Activated CD8-positive, alpha-beta memory T cell treated with anti-CD3 and anti-CD28 coated beads for 4 hours (primary cell): Measurements from ENCODE around the gene UBE2QL1.

ENCODE experiments used
- DNase-seq, 2 donors: peaks; one replicate each; pipeline ENCODE4 v3.0.0-alpha.2; 2020; ENCODE audit warnings: low read depth in 2 of 2

UBE2QL1 gene

DNA sequence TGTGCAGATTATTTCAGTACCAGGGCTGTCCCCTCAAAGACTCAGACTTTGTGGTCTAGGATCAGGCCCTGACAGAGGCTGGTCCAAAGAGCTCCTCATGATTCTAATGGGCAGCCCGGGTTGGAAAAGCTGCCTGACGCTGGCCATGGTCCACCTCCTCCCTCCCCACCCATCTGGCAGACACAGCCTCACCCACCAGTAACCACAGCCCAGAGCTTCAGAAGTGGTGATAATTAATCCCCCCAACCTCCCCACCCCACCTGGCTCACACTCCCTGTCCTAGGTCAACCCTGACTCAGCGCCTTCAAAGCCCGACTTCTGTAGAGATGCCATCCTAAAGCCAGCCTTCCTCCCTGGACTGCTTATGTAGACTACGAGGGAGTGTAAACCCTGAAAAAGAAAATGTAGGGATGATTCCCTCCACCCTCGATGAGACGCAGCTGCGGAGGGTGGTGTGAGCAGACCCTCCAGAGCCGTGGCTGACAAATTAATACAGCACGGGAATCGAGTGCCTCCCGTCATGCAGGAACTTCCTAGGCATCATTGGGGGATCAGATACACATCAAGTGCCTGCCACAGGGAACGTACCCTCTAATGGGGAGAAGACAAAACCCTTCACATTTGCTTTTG, 7.0 kb downstream of the UBE2QL1 start:
- DNase-seq: no peak

DNA sequence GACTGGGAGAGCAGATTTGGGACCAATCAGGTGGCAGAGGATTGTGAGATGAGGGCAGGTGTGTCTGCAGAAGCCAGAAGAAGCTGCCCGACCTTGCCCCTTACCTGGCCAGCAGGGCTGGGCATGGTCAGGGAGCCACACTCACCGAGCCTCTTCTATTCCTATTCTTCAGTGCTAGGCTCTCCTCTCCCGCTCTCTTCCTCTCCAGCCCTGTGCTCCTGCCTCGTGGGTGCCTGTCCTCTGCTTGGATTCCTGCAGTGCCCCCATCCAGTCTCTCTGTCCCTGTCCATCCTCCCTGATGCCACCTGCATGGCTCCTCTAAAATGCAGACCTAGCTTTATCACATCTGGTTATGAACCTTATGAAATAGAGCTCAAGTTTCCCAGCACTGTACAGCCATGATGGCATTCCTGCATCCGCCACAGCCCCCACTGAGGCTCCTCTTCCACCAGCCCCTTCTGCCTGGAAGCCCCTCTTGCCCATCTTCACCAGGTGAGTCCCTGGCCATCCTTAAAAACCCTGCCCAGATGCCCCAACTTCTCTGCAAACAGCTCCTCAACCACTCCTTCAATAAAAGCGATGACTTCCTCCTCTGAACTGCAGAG, 8.2 kb downstream of the UBE2QL1 start:
- DNase-seq: no peak

DNA sequence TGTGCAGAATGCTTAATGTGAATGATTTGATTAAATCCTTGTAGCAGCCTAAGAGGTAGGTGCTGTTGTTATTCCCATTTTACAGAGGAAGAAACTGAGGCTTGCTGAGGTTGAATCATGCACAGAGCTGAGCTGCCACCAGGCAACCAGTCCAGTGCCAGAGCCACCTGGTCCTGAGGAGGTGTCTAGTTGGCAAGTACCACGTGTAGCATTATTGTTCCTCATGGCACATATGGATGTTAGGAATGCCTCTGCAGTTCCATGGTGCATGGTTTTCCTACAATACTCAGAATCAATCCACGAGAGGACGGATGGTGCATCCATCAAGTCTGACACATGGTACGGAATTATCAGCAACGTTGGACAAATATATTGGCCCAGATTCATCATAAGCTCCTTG, 8.9 kb downstream of the UBE2QL1 start:
- no peak for DNase-seq

DNA sequence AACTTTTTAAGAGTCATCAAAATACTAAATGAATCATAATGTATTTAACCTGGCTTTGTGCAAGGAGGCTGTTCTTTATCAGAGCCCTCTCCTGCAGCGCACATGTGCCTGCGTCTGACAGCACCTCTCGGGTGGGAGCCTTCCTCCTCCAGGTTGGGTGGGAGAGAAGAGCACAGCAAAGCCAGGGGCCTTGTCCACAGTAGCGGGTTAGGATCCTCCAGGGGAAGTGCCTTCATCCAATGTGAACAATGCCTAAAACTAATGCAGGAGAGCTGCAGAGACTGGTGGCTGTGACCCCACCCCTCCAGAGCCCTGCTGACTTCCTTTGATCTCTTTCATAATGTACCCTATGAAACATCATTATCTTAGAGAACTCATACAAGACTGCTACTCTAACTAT, 10.2 kb downstream of the UBE2QL1 start:
- no peak for DNase-seq

DNA sequence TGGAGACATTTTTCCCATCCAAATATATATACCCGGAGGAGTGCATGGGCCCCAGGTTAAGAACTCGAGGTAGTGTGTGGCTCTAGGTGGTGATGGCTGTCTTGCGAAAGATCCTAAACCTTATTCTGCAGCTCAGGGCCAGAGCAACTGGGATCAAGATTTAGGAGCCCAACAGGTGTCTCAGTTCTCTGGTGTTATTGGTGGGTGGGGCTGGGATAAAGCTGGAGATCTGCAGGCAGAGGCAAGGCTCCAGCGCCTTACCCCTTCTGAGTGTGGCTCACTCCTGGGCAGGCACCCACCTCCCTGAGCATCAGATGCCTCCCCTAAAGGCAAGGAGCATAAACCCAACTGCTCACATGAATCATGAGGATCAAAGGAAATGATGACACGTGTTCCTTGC, 11.2 kb downstream of the UBE2QL1 start:
- DNase-seq: no peak

DNA sequence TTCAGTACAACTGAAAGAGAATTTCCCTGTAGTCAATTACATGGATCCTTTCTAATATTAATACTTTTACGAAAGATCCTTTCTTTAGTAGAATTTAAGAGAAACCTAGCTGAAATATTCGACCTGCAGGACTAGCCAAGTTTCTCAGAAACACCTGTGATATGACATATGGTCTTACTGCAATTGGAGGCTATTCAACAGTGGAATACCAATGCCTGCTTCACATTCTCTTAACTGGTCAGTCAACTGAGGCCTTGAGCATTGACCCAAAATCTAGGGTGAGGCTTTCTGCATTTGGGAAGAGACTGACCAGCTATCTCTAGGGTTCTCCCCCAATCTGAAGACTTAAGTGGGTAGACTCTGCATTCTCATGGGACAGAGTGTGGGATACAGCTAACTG, 12.3 kb downstream of the UBE2QL1 start:
- no peak for DNase-seq

DNA sequence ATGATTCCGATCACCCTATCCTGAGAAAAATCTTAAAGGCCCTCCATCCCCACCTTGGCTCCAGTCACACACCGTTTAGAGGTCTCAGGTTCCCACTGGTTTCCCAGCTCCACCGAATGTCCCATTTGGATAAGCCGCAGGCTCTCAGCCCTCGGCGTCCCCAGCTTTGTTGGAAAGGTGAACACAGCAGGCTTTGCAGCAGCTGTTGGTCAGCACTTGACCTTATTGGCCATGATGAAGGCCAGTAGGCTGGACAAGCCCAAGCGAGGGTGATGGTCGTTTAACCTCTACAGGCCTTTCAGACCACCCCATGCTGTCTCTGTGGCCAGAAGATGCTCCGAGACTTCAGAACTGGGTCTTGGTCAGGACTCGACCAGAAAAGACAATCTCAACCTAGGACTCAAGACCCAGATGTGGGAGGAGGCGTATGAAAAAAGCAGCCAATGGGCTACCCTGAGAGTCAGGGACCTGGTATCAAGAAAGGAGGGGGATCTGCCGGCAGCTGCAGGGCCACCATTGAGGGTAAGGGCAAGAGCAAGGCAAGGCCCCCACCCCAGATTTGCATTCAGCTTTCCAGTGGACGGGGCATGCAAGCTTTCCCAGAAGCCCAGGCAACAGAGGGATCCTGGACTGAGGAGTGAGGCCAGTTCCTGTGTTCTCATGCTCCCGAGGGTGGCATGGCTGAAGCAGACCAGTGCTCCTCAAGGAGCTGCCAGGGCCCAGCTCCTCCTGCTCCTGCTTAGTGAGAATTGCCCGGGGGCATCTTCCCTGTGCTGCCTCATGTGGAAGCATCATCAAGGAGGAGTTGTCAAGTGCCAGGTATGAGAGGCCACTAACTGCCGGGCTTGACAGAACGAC, 13.4 kb downstream of the UBE2QL1 start:
- no peak for DNase-seq

DNA sequence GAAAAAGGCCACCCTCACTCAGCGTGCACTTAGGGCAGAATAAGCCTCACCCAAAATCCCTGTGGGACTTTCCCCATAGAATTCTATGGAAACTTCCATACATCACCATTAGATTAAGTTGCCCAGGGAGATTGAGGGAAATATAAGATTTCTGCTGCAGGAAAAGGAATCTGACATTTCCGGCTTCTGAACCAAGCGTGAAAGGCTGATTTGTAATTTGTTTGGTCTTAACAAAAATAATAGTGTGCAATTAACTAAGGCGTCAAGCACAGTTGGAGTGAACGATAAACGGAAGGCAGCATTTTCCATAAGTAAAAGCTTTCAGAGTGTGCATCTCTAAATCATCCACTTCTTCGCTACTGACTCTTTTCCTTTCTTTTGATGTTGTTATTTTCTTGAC, 14.0 kb downstream of the UBE2QL1 start:
- no peak for DNase-seq

DNA sequence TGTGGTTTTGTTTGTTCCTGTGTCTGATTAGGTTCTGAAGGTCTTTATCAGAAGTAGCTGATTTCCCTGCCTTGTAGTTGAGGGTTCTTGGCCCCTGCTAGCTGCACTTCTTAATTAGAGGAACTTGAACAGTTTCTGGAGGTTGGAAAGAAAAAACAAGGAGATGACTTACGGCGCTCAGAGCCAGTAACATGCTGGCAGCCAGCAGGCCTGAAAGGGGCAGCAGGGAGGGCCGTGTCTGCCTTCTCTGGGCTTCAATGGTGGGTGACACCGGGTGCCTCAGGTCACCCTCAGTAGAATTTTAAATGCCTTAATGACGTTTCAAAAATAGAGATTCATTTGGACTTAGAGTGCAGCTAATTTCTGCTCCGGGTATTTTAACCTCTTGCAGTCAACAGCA, 15.8 kb downstream of the UBE2QL1 start:
- DNase-seq: no peak

DNA sequence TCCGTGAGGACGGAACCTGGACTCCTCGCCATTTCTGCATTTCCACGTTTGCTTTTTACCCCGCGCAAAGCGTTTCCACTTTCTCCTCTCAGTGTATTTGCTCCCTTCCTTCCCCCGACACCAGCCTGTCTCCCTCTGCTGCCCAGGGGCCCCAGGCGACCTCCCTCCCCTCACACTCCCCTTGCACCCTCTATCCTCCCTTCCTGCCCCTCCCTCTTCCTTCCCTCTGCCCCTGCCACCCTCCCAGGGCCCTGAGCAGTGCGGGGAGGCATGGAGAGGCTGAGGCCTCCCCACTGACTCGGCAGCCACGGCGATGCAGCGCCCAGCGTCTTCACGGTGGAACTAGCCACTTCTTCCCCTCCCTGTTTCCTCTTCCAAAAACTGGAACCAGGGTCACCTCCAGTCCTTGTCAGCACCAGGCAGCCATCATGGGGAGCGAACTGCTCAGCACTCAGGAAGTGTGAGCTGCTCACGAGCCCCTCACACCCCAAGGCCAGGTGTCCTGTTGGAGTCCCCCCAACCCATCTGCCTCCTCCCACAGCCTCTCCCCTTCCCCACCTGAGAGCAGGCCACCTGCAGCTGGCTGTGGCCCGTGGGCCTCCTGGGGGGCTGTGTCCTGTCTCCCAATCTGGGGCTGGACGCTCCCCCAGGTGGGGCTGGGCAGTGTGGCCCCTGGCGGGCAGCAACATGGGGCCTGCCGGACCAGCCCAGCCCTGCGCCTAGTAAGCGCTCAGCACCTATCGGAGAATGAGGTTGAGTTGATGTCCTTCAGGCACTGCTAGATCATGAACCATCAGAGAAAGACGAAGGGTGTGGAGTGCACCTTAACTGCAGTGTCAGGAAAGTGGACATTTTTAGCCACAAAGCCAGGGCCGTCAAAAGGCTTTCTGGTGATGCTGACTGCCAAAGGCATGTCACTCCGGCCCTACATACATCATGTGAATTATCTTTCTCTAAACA, 17.5 kb downstream of the UBE2QL1 start:
- no peak for DNase-seq

DNA sequence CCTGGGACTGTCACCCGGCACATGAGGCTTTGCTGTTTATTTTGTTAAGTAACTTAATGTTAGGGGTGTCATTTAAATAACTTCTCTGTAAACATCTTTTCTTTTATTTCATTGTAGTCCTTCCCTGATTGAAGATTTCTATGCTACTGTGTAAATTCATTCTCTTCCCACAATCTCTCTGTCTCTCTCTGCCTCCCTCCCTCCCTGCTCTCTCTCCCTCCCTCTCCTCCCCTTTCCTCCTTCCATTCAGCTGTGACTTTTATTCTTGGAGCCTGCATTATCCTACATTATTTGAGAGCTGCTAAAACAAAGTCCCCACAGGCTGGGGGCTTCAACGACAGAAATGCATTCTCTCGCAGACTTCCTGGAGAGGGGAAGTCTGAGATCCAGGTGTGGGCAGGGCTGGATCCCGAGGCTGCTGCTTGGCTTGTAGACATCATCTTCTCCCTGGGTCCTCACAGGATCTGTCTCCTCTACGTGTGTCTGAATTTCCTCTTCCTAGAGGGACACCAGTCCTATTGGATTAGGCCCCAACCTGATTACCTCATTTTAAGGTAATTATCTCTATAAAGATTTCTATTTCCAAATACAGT, 18.4 kb downstream of the UBE2QL1 start:
- no peak for DNase-seq

DNA sequence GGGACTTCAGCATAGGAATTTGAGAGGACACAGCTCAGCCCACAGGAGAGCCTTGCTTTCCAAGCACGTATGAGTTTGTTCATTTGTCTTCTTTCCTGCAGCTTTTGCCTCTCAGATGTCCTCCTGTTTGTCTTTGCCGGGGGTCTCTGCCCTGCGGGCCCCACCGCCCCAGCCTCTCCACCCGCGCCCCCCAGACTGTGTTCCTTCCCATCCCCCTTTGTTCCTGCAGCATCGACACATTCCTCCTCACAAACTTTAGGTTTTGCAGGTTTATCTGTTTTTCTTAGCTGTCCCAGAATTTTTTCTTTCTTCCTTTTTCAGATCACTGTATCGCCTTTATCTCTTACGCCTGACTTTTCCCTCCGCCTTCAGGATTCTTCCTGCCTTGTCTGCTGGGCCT, 18.9 kb downstream of the UBE2QL1 start:
- DNase-seq: no peak

DNA sequence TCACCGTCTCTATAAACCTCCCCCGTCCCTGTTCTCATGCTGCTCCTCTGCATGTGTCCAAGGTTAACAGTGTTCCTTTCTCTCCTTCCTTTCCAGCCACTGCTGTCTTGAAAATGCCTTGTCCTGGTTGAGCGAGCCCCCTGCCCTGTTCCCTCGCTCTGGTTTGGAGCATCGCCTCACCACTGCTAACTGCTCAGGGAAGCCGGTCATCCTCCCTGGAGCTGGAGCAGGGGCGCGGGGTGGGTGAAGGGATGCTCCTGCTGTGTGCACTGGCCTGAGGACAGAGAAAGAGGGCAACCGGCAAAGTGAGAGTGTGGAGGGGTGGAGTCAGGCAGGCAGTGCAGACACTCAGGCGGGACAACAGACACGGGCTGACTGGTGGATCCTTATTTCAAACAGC, 19.4 kb downstream of the UBE2QL1 start:
- DNase-seq: no peak

DNA sequence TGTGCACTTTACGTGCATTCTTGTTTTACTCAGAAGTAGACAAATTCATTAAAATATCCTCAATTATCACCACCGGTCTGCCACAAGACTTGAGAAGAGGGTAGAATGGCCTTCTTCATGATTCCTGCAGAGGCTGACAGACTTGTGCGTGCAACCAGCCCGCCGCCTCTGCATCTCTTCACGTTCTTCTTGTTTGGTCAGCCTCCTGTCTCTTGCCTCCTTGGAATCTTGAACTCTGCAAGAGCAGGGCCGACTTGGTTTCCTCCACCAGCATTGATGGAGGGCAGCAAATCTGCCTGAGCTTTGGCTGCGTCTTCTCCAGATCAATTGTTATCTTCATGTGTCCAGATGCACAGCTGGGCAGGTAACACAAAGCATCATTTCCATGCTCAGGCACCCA, 20.2 kb downstream of the UBE2QL1 start:
- no peak for DNase-seq

DNA sequence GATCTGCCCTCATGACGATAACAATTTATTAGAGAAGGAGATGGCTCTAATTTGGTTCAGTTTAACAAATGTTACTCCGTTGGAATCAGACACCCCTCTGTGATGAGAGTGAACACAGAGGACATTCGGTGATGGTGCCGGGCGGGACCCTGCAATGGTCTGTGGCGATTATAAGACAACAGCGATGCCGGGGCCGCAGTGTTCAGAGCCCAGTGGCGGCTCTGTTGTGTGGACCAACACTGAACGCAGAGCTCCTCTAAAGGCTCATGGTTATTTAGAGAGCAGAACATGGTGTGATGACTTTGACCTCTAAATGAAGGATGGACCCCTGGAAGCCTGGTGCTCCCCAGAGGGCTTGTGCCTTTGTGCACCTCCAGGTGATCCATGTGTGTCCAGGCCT, 21.2 kb downstream of the UBE2QL1 start:
- no peak for DNase-seq

DNA sequence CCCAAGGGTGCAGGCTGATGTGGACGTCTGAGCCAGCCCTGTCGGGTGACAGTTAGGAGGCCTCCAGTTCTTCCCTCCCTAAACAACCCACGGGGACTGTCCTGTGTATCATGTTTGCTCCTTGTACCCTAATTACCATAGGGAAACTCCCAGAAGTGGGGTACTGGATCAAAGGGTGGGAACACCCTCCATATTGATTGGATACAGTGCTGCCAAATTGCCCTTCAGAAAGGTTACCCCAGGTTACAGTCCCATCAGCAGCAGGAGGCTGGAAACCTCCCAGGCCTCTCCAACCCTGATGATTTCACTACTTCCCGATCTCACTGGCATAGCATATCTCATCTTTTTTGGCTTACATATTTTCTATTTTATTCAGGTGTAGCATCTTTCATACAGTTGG, 22.0 kb downstream of the UBE2QL1 start:
- no peak for DNase-seq

DNA sequence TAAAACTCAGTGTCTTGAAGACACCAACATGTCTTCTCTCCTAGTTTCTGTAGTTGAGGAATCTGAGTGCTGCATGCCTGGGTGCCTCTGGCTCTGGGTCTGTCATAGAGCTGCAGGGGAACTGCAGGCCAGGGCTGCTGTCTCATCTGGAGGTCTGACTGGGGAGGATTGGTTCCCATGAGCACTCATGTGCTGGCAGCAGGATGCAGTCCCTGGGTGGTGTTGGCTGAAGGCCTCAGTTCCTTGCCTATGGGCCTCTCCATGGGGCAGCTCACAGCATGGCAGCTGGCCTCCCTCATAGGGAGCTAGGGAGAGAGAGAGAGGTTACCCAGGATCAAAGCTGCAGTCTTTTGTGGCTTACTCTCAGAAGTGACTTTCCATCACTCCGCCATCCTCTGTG, 22.6 kb downstream of the UBE2QL1 start:
- DNase-seq: no peak

DNA sequence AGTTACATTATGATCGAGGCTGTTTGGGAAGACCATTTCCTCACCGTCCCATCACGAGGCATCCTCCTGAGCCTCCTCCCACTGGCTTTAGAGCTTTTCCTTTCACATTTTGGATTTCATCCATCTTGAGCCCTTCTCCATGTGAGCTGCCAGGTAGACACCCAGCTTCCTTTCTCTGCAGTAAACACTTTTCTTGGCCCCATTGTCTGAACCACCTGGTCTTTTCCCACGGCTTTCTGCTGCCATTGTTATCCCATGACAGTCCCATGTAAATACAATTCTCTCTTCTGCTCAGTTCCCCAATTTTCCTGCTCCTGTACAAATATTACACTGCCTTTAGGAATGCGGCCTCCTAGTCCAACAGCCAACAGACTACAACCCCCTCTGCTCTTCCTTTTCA, 24.1 kb downstream of the UBE2QL1 start:
- DNase-seq: no peak

DNA sequence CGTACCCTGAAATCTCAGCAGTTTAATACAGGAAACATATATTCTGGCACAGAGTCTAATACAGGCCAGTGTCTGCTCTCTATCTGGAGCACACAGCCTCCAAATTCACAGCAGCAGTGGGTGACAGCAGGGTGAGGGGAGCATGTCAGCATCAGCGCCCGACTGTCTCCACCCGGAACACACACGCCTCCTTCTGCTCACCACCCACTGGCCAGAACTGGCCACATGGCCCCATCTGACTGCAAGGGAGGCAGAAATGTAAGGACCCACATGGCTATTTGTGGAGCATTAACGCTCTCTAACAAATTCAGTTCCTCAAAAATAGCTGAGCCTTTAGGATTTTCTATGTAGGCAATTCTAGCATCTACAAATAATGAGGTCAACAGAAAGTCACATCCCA, 24.6 kb downstream of the UBE2QL1 start:
- no peak for DNase-seq

DNA sequence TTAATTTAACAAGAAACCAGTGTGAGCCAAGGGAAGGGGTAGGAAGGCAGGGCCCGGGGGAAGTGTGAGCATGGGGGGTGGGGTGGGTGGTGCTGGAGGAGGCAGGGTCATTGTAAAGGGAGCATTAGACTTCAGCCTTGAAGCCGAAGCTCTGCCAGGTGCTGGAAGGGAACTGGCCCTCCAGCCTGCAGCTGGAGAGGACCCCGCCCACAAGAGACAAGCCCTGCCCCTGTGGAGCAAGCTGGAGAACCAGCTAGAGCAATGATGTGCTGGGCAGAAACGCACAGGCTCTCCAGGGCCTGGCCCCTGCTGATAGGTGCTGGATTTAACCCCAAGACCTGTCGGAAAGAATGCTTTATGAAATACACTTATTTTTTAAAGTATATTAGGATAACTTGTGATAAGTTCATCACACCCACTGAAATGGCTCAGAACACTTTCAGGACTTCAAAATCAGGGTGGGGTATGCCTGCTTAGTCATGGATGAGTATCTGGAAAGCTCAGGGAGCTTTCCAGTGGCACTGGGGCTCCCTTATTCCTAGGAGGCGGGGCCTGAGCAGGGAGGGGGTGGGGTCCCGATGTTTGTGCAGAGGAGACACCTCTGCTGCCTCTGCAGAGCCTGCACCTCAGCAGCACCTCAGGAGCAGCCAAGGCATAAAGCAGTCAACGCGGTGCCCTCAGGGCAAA, 27.1 kb downstream of the UBE2QL1 start:
- DNase-seq: no peak

DNA sequence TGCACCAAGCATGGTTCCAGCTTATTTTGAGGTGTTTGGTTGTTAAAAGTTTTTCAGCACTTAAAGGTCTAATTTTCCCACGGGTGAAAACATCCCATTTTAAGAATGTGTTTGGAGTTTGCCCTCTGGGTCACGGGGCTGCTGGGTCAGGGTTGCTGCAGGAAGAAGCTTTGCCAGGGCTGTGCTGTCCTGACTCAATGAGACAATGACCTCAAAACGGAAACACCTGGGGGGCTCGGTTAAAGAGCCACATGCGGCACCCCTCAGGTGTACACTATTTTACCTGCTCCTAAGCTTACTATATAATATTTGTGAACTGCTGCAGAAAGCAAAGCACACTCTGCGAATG, 27.6 kb downstream of the UBE2QL1 start:
- no peak for DNase-seq
